Ovary (tissue), 9 donors: Measurements from ENCODE around the gene VPS26C. TPM values are rescaled to one million over a fixed set of nuclear protein-coding genes. Genes with fewer than 3 reads are reported as not detected.

Source experiments
- DNase-seq, 5 donors: peaks; one replicate each; pipeline ENCODE4 v3.0.0-alpha.2; 2019 to 2020
- H3K27ac ChIP-seq, 2 donors: fragments of 200-600 bp; one replicate each; pipeline versions ENCODE4 v1.5.1 to v1.8.0; 2019 to 2022
- H3K27me3 ChIP-seq: fragments of 200-600 bp; one replicate; pipeline ENCODE4 v1.8.0; 2022
- H3K36me3 ChIP-seq: fragments of 200-600 bp; sonication (generic); one replicate; pipeline ENCODE4 v1.5.1; 2019
- H3K4me1 ChIP-seq: one replicate; pipeline ENCODE4 v1.8.1; 2013; ENCODE audit warnings: mild to moderate bottlenecking, moderate library complexity; ENCODE audit not compliant: insufficient read depth
- H3K4me3 ChIP-seq: fragments of 200-600 bp; sonication (generic); one replicate; pipeline ENCODE4 v1.5.1; 2017
- H3K9me3 ChIP-seq, 2 donors: fragments of 200-600 bp in 1 of 2; sonication (generic) in 1 of 2; one replicate each; pipeline versions ENCODE4 v1.5.1 to v1.8.1; 2013 to 2019; ENCODE audit warnings: mild to moderate bottlenecking in 1 of 2, moderate library complexity in 1 of 2
- CTCF ChIP-seq, 3 donors: fragments of 450-650 bp in 2 of 3; fragments of 200-600 bp in 1 of 3; IDR thresholded peaks; one replicate each; pipeline versions ENCODE4 v1.5.1 to v1.8.0; 2016 to 2022; ENCODE audit warnings: antibody characterized with exemption in 3 of 3, mild to moderate bottlenecking in 1 of 3
- EP300 ChIP-seq: sonication (generic); formaldehyde crosslinking; IDR thresholded peaks from one replicate; pipeline ENCODE4 v1.6.1; 2017; ENCODE audit warnings: antibody characterized with exemption
- POLR2A ChIP-seq: fragments of 450-650 bp; IDR thresholded peaks from one replicate; pipeline ENCODE4 v1.6.1; 2017; ENCODE audit warnings: antibody characterized with exemption, mild to moderate bottlenecking, moderate library complexity
- WGBS, 3 donors: extraction: QIAGEN DNeasy Blood & Tissue Kit in 1 of 3; methylation state at CpG; one replicate each; pipeline versions ENCODE4 v1.1.5 to v1.1.7; 2013 to 2017; 5-methylcytosine and 5-hydroxymethylcytosine counted together
- intact Hi-C, 4 donors: fragments of 100-400 bp; cut with DNase I; formaldehyde crosslinking; loops; one replicate each; pipeline versions ENCODE4 v1.11.0 to v1.15.1; 2022 to 2023
- polyA plus RNA-seq, 2 donors: library from polyadenylated mRNA; stranded (reverse); fragments of 200-250 nt in 1 of 2; fragments of 350-450 nt in 1 of 2; fragmentation: Illumina TruSeq in 1 of 2; extraction: RNeasy Lipid Tissue Mini Kit (QIAGEN cat#74804) in 1 of 2; gene quantifications; one replicate each; pipeline ENCODE4 v1.2.3, GENCODE V29; 2013 to 2014
- total RNA-seq, 7 donors: library from RNA; depleted of rRNA in 2 of 7; stranded (reverse); fragments of >200 nt in 2 of 7; fragmentation: NEBNext Ultra II Directional in 3 of 7; extraction: Animal tissue kit (Norgen Biotek cat#: 25700) in 3 of 7; gene quantifications; one replicate each; pipeline versions ENCODE4 v1.1.0 to v1.2.4, GENCODE V29; 2016 to 2023
- donor health status: DM: no; HTN: no; CAD: no; lungs with moderate emphysema.
- donor health status: DM: no; HTN: no; CAD: no.
- donor health status: Bipolar disorder and iron deficiency.
- donor health status: DM: yes; HTN: yes; CAD: no.
- donor health status: DM: no; HTN: no; CAD: no.
- donor health status: DM: yes; HTN: yes; CAD: no.

Gene VPS26C
- total and polyA plus RNA-seq, 9 donors, result 16.3 to 47.7 (median 33.9) TPM

- H3K27ac ChIP-seq, result no peak overlapping the region
- DNase-seq, result no peak
- no peaks in the 10 kb centered on the region for H3K36me3 ChIP-seq
- WGBS, 3 donors, result 91 to 98% (median 97%) methylated on average over 4 of the region's 4 CpGs
- H3K4me3 ChIP-seq, result no peak overlapping the region
- H3K9me3 ChIP-seq, result no peaks in the 10 kb centered on the region
- no peaks in the 10 kb centered on the region for H3K4me1 ChIP-seq
- TF ChIP-seq POLR2A, result no peak
- no peak for TF ChIP-seq CTCF (IDR thresholded peaks at IDR 0.05)
- TF ChIP-seq EP300, result no peak
- intact Hi-C loops, result no loop called here
- no peaks in the 10 kb centered on the region for H3K27me3 ChIP-seq
These were observed 69.4 kb downstream of the VPS26C start for GRCh38 chr21:37197746-37198145.

GRCh38 chr21:37196847-37197246 is 70.3 kb downstream of the VPS26C start:
- Histone ChIP-seq H3K27ac (no peak overlapping the region), H3K36me3 (no peaks in the 10 kb centered on the region), H3K4me3 (no peak overlapping the region), H3K4me1 (no peaks in the 10 kb centered on the region), H3K9me3 (no peaks in the 10 kb centered on the region), H3K27me3 (no peaks in the 10 kb centered on the region)
- DNase-seq, result no peak
- TF ChIP-seq CTCF (IDR thresholded peaks at IDR 0.05), result no peak
- TF ChIP-seq POLR2A, result no peak
- TF ChIP-seq EP300, result no peak
- WGBS, 3 donors, result 91 to 93% (median 92%) methylated on average over 8 of the region's 8 CpGs
- intact Hi-C loops, result no loop called here

GRCh38 chr21:37195610-37196009 is 71.5 kb downstream of the VPS26C start:
- intact Hi-C loops, result no loop called here
- H3K36me3 ChIP-seq, result no peaks in the 10 kb centered on the region
- no peak for TF ChIP-seq EP300

GRCh38 chr21:37195059-37195458 is 72.1 kb downstream of the VPS26C start:
- DNase-seq, result no peak
- 72 to 90% (median 87%) methylated on average over 3 of the region's 3 CpGs for WGBS, 3 donors
- H3K4me3 ChIP-seq, result no peak overlapping the region
- intact Hi-C loops, result no loop called here
- no peaks in the 10 kb centered on the region for H3K9me3 ChIP-seq
- H3K27me3 ChIP-seq, result no peaks in the 10 kb centered on the region
- no peak for TF ChIP-seq POLR2A
- no peak for TF ChIP-seq CTCF (IDR thresholded peaks at IDR 0.05)
- no peak for TF ChIP-seq EP300
- H3K27ac ChIP-seq, result no peak overlapping the region
- no peaks in the 10 kb centered on the region for H3K4me1 ChIP-seq
- no peaks in the 10 kb centered on the region for H3K36me3 ChIP-seq

More at GRCh38 chr21:37195610-37196009, 71.5 kb downstream of the VPS26C start:
- no peak for DNase-seq
- Histone ChIP-seq H3K9me3 (no peaks in the 10 kb centered on the region), H3K27me3 (no peaks in the 10 kb centered on the region), H3K4me1 (no peaks in the 10 kb centered on the region), H3K27ac (no peak overlapping the region), H3K4me3 (no peak overlapping the region)
- WGBS, 3 donors, result 83 to 88% (median 85%) methylated on average over 15 of the region's 15 CpGs

GRCh38 chr21:37193676-37194075 is 73.5 kb downstream of the VPS26C start:
- no peak for DNase-seq
- Histone ChIP-seq H3K9me3 (no peaks in the 10 kb centered on the region), H3K4me1 (no peaks in the 10 kb centered on the region), H3K27me3 (no peaks in the 10 kb centered on the region), H3K27ac (no peak overlapping the region), H3K36me3 (no peaks in the 10 kb centered on the region), H3K4me3 (no peak overlapping the region)
- no peak for TF ChIP-seq POLR2A
- no peak for TF ChIP-seq EP300
- no peak for TF ChIP-seq CTCF (IDR thresholded peaks at IDR 0.05)
- intact Hi-C loops, result no loop called here
- 88 to 94% (median 91%) methylated on average over 6 of the region's 6 CpGs for WGBS, 3 donors
